ENCODE results near the gene GRB7.

The GRB7 gene

DNA sequence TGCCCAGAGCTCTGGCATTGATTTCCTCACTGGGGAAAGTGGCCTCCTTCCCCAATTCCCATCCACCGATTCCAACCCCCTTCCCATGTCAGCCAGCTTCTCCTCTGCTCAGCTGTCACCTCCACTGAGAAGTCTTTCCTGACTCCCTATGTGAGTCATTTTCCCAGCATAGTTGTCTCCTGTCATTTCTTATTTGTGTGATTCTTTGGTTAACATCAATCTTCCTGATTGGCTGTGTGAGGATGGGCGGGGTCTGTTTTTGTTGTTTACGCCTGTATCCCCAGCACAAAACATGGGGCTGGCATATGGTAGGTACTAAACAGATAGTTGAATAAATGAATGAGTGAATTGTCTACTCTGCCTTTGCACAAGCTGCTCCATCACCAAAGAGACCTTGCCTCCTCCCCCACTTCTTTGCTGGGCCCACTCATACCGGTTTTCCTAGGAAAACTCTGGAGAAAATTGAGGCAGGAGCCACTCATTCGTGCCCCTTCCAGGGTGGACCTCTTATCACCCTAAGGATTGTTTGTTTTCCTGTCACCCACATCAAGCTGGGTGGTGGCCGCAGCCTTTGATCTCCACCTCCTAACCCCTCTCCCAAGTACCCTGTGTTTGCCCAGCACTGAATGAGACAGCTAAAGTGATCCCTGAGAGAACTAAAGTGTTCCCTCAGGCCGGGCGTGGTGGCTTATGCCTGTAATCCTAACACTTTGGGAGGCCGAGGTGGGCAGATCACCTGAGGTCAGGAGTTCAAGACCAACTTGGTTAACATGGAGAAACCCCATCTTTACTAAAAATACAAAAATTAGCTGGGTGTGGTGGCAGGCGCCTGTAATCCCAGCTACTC is 1.2 kb upstream of the GRB7 start:
- Histone ChIP-seq H3K4me1 (ENCODE audit: control insufficient read depth, insufficient read depth, low read length, unreplicated experiment) (peaks cover 30% of the 10 kb centered on the region), H3K4me3 (ENCODE audit: low read depth, low read length) (no peak overlapping the region), H2AFZ (ENCODE audit: low read length, unreplicated experiment) (no peak overlapping the region), H3K79me2 (ENCODE audit: control insufficient read depth, insufficient read depth, low read length, unreplicated experiment) (no peaks in the 10 kb centered on the region), H3K27me3 (ENCODE audit: insufficient read depth, low read length) (no peaks in the 10 kb centered on the region), H3K27ac (ENCODE audit: low read depth, low read length) (no peak overlapping the region), H3K36me3 (ENCODE audit: insufficient read depth, low read length) (no peaks in the 10 kb centered on the region)

DNA sequence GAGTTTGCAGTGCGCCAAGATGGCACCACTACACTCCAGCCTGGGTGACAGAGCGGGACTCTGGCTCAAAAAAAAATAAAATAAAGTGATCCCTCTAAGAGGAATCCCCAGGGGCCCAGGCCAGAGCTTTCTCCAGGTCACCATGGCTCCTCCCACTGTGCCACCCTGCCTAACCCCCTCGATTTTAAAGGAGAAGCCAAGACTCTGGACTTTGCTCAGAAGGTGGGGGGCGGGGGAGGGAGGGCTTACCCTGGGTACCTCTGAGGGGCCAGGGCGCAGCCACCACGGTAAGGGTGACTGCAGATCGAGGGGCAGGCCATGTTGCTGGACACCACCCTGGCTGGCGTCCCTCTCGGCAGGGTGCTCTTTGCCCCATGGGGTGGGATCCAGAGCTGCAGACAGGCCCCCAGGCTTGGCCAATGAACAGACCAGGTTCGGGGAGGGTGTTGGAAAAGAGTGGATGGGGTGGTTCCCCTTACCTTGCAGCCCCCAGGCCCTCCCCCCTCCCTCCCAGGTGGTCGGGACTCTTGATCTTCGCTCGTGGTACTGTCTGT is 455 bp upstream of the GRB7 start:
- no peak overlapping the region for H2AFZ ChIP-seq (ENCODE audit: low read length, unreplicated experiment)

DNA sequence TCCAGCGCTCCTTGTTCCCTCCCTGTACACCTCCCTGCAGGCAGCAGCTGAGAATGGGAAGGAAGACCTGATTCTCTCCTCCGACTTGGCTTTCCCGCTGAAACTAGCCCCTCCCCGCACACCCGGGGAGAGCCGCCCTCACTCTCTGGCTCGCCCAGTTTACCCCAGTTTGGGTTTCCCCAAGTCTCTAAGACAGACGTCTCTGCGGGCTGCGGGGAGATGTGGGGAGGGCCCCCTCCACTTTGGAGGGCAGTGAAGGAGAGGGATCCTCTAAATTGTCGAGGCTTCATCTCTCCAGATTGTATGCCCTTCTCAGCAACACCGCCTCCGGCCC is 797 bp downstream of the GRB7 start:
- Histone ChIP-seq H2AFZ (ENCODE audit: low read length, unreplicated experiment) (peak overlapping the region; percentile 84), H3K79me2 (ENCODE audit: control insufficient read depth, insufficient read depth, low read length, unreplicated experiment) (no peaks in the 10 kb centered on the region), H3K27ac (ENCODE audit: low read depth, low read length) (no peak overlapping the region), H3K4me1 (ENCODE audit: control insufficient read depth, insufficient read depth, low read length, unreplicated experiment) (peaks cover 30% of the 10 kb centered on the region), H3K4me3 (ENCODE audit: low read depth, low read length) (peak overlapping the region; percentile 74), H3K27me3 (ENCODE audit: insufficient read depth, low read length) (no peaks in the 10 kb centered on the region), H3K36me3 (ENCODE audit: insufficient read depth, low read length) (no peaks in the 10 kb centered on the region)

More for the DNA sequence above, 455 bp upstream of the GRB7 start:
- Histone ChIP-seq H3K27ac (ENCODE audit: low read depth, low read length) (no peak overlapping the region), H3K36me3 (ENCODE audit: insufficient read depth, low read length) (no peaks in the 10 kb centered on the region), H3K4me1 (ENCODE audit: control insufficient read depth, insufficient read depth, low read length, unreplicated experiment) (peaks cover 30% of the 10 kb centered on the region), H3K27me3 (ENCODE audit: insufficient read depth, low read length) (no peaks in the 10 kb centered on the region), H3K79me2 (ENCODE audit: control insufficient read depth, insufficient read depth, low read length, unreplicated experiment) (no peaks in the 10 kb centered on the region), H3K4me3 (ENCODE audit: low read depth, low read length) (no peak overlapping the region)

DNA sequence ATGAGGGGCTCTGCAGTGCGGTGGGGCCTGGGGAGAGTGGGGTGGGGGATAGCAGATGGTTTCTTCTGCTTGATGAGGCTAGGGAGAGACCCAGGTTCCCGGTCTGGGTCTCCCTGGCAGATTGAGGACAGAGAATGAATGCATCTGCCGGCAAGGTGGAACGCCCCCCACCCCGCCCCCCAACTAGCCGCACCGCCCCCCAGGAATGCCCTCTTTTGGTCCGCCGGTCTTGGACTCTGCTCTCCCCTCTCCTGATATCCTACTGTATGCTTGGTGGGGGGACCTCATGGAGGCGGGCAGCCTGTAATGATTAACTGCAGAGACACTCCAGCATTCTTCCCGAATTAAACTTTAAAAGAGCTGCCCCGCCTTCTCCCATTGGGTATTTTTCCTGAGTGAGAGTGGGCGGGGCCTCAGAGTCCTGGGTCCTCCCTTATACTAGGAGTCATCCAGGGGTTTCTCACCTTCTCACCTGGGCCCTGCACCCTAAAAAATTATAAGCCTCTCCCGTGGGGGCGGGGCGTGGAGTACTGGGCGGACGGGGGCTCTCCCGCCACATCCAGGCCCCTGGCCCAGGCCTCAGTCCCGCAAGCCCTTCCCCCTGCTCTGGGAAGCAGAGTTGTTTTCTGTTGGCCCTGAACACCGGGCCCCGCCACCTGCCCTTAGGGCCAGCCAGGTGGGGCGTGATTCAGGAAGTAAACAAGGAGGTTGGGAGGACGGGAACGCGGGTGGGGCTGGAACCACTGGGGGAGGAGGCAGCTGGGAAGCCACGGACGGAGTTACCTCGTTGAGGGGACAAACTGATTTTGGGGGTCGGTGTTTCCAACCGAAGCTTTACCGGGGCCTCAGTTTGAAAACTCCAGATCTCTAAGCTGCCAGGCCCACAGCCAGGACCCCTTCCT is 1.5 kb downstream of the GRB7 start:
- H3K79me2 ChIP-seq (ENCODE audit: control insufficient read depth, insufficient read depth, low read length, unreplicated experiment) = no peaks in the 10 kb centered on the region
- no peaks in the 10 kb centered on the region for H3K36me3 ChIP-seq (ENCODE audit: insufficient read depth, low read length)
- H3K4me1 ChIP-seq (ENCODE audit: control insufficient read depth, insufficient read depth, low read length, unreplicated experiment) = peaks cover 30% of the 10 kb centered on the region
- H3K4me3 ChIP-seq (ENCODE audit: low read depth, low read length) = peak overlapping the region; percentile 74
- H2AFZ ChIP-seq (ENCODE audit: low read length, unreplicated experiment) = peak overlapping the region; percentile 73
- H3K27me3 ChIP-seq (ENCODE audit: insufficient read depth, low read length) = no peaks in the 10 kb centered on the region
- H3K27ac ChIP-seq (ENCODE audit: low read depth, low read length) = no peak overlapping the region

DNA sequence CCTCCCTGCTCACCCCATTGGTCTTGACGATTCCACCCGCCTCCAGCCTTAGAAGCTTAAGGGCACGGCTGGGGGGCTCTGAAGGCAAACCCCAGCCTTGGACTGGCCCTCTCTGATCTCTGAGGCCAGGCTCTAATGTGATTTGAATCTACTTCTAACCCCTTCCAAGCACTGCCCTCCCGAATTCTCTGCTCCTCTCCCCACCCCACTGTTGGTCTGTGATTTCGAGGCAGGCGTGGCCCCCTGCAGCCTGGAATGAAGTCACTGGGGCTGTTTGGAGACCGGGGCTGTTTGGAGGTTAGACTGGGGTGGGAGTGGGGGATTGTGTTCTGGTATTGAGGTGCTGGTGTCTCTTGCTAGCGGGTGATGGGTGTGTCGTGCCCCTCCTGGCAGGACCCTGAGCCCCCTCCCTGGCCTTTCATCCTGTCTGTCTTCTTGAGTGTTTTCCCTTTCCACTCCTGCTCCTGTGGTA is 2.2 kb downstream of the GRB7 start:
- Histone ChIP-seq H3K79me2 (ENCODE audit: control insufficient read depth, insufficient read depth, low read length, unreplicated experiment) (no peaks in the 10 kb centered on the region), H3K27ac (ENCODE audit: low read depth, low read length) (no peak overlapping the region), H3K36me3 (ENCODE audit: insufficient read depth, low read length) (no peaks in the 10 kb centered on the region), H3K27me3 (ENCODE audit: insufficient read depth, low read length) (no peaks in the 10 kb centered on the region), H3K4me3 (ENCODE audit: low read depth, low read length) (peak overlapping the region; percentile 42; the same call in 1 of the 2 replicates), H2AFZ (ENCODE audit: low read length, unreplicated experiment) (peak overlapping the region; percentile 73), H3K4me1 (ENCODE audit: control insufficient read depth, insufficient read depth, low read length, unreplicated experiment) (peaks cover 30% of the 10 kb centered on the region)

DNA sequence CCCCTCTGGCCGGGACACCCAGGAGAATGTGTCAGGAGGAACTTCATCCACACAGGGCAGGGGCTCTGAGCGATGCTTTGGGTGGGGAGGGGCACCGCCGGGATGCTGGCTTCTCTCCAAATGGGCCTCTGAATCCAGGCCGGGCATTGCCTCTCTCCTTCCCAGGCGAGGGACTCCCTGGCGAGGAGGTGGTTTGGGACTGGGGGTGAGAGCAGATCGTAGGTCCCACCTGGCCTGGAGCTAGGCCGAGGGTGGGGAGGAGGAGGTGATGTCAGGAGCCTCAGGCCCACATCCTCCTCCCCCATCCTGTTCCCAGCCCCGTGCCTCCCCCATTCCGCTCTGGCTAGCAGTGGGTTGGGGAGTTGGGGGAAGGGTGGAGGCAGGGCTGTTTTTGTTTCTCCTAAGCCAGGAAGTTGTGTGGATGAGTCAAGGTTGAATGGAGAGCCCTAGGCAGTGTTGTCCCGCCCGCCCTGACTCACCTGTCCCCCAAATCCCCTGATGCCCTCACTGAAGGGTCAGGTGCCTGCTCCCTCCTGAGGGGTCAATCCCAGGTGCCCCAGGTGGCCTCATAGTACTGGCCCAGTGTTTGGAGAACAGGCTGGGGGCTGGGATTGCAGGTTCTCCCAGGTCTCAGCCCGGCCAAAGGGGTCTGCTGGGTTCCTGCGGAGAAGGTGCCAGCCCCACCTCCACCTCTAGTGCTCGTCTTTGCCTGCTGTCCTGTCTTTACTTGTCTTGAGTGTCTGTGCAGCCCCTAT is 2.8 kb downstream of the GRB7 start:
- Histone ChIP-seq H3K36me3 (ENCODE audit: insufficient read depth, low read length) (no peaks in the 10 kb centered on the region), H3K27ac (ENCODE audit: low read depth, low read length) (no peak overlapping the region), H3K79me2 (ENCODE audit: control insufficient read depth, insufficient read depth, low read length, unreplicated experiment) (no peaks in the 10 kb centered on the region), H3K27me3 (ENCODE audit: insufficient read depth, low read length) (no peaks in the 10 kb centered on the region), H3K4me1 (ENCODE audit: control insufficient read depth, insufficient read depth, low read length, unreplicated experiment) (peaks cover 30% of the 10 kb centered on the region), H3K4me3 (ENCODE audit: low read depth, low read length) (peak overlapping the region; percentile 42; the same call in 1 of the 2 replicates), H2AFZ (ENCODE audit: low read length, unreplicated experiment) (peak overlapping the region; percentile 73)

DNA sequence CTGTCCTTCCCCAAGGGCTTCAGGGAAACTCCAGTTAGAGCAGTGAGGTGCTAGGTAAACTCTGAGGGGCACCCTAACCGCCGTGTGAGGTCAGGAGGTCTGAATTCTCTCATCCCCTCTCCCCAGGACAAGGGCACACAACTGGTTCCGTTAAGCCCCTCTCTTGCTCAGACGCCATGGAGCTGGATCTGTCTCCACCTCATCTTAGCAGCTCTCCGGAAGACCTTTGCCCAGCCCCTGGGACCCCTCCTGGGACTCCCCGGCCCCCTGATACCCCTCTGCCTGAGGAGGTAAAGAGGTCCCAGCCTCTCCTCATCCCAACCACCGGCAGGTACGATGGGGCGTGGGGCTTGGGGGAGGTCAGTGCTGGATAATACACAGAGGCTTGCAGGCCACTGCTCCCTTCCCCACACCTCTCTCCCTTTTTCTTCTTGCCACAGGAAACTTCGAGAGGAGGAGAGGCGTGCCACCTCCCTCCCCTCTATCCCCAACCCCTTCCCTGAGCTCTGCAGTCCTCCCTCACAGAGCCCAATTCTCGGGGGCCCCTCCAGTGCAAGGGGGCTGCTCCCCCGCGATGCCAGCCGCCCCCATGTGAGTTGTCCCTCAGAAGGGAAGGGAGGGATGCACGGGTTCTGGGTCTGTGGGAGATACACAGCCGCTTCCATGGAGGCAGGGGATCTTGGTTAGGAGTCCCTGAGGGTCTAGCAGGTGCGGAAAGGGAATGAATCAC is 4.6 kb downstream of the GRB7 start:
- no peaks in the 10 kb centered on the region for H3K36me3 ChIP-seq (ENCODE audit: insufficient read depth, low read length)
- H3K4me3 ChIP-seq (ENCODE audit: low read depth, low read length) = no peak overlapping the region
- no peak overlapping the region for H3K27ac ChIP-seq (ENCODE audit: low read depth, low read length)
- H3K4me1 ChIP-seq (ENCODE audit: control insufficient read depth, insufficient read depth, low read length, unreplicated experiment) = peaks cover 30% of the 10 kb centered on the region
- H3K27me3 ChIP-seq (ENCODE audit: insufficient read depth, low read length) = no peaks in the 10 kb centered on the region
- no peak overlapping the region for H2AFZ ChIP-seq (ENCODE audit: low read length, unreplicated experiment)
- no peaks in the 10 kb centered on the region for H3K79me2 ChIP-seq (ENCODE audit: control insufficient read depth, insufficient read depth, low read length, unreplicated experiment)

DNA sequence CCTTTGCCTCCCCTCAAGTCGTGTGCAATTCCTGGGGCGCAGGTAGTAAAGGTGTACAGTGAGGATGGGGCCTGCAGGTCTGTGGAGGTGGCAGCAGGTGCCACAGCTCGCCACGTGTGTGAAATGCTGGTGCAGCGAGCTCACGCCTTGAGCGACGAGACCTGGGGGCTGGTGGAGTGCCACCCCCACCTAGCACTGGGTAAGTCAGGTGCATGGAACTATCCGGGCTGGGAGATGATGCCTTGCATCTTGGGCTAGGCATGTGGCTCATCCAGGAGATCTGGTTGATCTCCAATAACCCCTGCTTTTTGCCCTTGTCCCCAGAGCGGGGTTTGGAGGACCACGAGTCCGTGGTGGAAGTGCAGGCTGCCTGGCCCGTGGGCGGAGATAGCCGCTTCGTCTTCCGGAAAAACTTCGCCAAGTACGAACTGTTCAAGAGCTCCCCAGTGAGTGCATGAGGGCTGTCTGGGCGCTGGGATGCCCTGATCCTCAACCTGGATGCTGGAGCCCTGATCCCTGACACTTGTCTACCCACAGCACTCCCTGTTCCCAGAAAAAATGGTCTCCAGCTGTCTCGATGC is 5.2 kb downstream of the GRB7 start:
- H2AFZ ChIP-seq (ENCODE audit: low read length, unreplicated experiment) = no peak overlapping the region
- H3K4me3 ChIP-seq (ENCODE audit: low read depth, low read length) = no peak overlapping the region
- no peaks in the 10 kb centered on the region for H3K36me3 ChIP-seq (ENCODE audit: insufficient read depth, low read length)
- no peaks in the 10 kb centered on the region for H3K27me3 ChIP-seq (ENCODE audit: insufficient read depth, low read length)
- no peak overlapping the region for H3K27ac ChIP-seq (ENCODE audit: low read depth, low read length)
- H3K4me1 ChIP-seq (ENCODE audit: control insufficient read depth, insufficient read depth, low read length, unreplicated experiment) = peaks cover 30% of the 10 kb centered on the region
- H3K79me2 ChIP-seq (ENCODE audit: control insufficient read depth, insufficient read depth, low read length, unreplicated experiment) = no peaks in the 10 kb centered on the region

DNA sequence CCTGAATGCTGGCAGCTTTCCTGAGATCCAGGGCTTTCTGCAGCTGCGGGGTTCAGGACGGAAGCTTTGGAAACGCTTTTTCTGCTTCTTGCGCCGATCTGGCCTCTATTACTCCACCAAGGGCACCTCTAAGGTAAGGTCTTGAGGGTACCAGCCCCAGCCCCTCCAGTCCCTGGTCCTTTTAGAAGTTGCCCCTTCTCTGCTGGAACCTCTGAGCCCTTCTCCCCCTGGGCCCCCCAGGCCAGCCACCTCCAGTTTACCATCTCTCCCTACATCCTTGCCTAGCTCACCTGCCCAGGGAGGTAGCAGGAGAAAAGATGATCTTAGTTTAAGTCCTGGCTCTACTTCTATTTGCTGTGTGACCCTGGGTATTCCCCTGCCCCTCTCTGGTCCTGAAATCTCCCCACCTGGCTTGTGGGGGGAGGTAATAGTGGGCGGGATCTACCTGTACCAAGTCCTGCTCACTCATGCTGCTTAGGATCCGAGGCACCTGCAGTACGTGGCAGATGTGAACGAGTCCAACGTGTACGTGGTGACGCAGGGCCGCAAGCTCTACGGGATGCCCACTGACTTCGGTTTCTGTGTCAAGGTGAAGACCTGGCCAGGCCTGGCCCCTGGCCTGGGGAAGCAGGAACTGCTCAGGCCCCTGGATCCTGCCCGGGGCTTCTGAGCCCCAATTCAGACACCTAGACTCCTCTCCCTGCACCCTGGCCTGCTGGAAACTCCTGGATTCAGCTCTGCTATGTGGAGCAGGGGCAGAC is 6.5 kb downstream of the GRB7 start:
- no peaks in the 10 kb centered on the region for H3K36me3 ChIP-seq (ENCODE audit: insufficient read depth, low read length)
- no peaks in the 10 kb centered on the region for H3K27me3 ChIP-seq (ENCODE audit: insufficient read depth, low read length)
- no peak overlapping the region for H2AFZ ChIP-seq (ENCODE audit: low read length, unreplicated experiment)
- no peak overlapping the region for H3K27ac ChIP-seq (ENCODE audit: low read depth, low read length)
- no peaks in the 10 kb centered on the region for H3K79me2 ChIP-seq (ENCODE audit: control insufficient read depth, insufficient read depth, low read length, unreplicated experiment)
- no peak overlapping the region for H3K4me3 ChIP-seq (ENCODE audit: low read depth, low read length)
- peaks cover 23% of the 10 kb centered on the region for H3K4me1 ChIP-seq (ENCODE audit: control insufficient read depth, insufficient read depth, low read length, unreplicated experiment)

Data from ACC112 (cell line).